Measurements from ENCODE around the gene DENND10.
A peak's percentile ranks its signal among the peaks of the same experiment; 100 is the strongest.

The DENND10 gene, protein sequence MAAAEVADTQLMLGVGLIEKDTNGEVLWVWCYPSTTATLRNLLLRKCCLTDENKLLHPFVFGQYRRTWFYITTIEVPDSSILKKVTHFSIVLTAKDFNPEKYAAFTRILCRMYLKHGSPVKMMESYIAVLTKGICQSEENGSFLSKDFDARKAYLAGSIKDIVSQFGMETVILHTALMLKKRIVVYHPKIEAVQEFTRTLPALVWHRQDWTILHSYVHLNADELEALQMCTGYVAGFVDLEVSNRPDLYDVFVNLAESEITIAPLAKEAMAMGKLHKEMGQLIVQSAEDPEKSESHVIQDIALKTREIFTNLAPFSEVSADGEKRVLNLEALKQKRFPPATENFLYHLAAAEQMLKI

DNA sequence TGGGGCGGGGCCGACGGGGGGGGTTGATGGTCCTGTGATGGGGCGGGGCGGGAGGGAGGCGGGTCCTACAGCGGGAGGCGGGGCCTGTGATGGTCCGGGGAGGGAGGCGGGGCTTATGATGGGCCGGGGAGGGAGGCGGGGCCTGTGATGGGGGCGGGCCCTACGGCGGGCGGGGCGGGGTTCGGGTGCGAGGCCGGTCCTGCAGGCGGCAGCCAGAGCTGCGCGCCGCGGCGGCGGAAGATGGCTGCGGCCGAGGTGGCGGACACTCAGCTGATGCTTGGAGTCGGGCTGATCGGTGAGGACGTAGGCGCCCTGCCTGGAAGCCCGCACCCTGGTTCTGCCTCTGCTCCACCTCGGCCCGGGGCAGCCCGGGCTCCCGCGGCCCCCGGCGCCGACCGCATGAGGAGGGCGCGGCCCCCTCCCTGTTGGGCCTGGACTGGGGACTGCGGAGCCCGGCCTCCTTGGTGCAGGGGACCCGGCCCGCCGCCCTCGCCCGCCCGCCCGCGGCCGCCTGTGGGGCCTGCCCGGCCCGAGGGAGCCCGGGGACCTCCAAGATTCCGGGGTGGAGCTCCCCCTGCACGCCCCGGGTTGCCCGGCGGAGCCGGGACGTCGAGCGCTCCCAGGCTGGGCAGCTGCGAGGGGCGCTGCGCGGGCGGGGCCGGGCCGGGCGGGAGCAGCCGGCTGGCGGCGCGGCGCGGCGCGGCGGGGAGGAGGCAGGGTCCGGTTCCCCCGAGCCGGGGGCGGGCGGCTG lies at the start of gene DENND10:
Gene DENND10 (plus strand): TSS at position 211 of the 751 bp plus-strand sequence. CDS start 30 bp downstream, at position 241.
- peak; percentile 49 to 70 for DNase-seq (ENCODE audit: extremely low read depth in 1 of 2, low read depth in 1 of 2)

DNA sequence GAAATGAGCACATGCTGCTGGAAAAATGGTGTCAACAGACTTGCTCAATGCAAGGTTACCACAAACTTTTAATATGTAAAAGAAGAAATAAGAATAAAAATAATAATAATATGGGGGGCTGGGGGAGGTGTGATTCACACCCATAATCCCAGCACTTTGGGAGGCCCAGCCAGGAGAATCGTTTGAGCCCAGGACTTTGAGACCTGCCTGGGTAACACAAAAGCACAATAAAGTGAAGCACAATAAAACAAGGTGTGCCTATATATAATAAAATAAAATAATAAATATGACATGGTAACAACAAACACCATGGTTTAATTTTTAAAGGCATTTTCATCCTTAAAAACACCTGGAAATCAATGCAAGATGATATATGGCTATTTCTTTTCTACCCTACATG lies 48.4 kb upstream of the DENND10 start:
- no peak for DNase-seq (ENCODE audit: extremely low read depth in 1 of 2, low read depth in 1 of 2)

GRCh38 chr10:119058010-119058409 lies 45.9 kb upstream of the DENND10 start:
- no peak for DNase-seq (ENCODE audit: extremely low read depth in 1 of 2, low read depth in 1 of 2)

GRCh38 chr10:119059557-119059956 lies 44.4 kb upstream of the DENND10 start:
- no peak for DNase-seq (ENCODE audit: extremely low read depth in 1 of 2, low read depth in 1 of 2)

- DNase-seq (ENCODE audit: extremely low read depth in 1 of 2, low read depth in 1 of 2) = no peak
These were observed 43.8 kb upstream of the DENND10 start for GRCh38 chr10:119060107-119060506.

DNA sequence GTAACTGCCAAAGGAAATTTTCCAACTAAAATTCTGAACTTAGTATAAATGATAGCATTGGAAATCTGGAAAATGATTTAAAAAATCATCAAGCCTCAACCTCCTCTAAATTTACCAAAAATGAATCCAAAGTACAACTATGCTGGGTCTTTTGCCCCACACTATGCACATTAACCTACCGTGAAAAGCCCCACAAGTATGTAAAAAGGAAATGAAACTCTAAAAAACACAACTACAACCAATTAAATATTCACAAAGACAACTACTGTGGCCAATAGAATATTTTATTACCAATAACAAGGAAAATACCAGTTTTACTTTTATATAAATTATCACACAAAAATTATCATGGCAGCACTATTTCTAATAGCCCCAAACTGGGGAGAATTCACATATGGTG lies 42.6 kb upstream of the DENND10 start:
- DNase-seq (ENCODE audit: extremely low read depth in 1 of 2, low read depth in 1 of 2) = no peak

DNA sequence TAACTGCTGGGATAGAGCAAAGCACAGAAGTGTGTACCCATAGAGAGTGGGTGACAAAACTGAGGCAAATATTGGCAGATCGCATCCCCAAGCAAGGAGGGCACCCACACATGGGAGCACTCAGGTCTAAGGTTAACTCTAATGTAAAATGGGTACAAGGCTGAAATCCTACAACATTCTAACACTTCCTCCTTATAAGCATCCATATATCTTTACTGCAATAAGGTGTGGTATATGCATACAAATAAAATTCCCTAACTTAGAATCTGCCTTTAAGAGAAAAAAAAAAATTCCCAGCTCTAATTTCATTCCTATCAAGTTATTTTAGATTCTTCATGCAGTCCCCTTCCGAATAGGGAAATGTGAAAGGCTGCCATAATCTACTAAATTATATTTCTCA lies 42.0 kb upstream of the DENND10 start:
- no peak for DNase-seq (ENCODE audit: extremely low read depth in 1 of 2, low read depth in 1 of 2)

DNA sequence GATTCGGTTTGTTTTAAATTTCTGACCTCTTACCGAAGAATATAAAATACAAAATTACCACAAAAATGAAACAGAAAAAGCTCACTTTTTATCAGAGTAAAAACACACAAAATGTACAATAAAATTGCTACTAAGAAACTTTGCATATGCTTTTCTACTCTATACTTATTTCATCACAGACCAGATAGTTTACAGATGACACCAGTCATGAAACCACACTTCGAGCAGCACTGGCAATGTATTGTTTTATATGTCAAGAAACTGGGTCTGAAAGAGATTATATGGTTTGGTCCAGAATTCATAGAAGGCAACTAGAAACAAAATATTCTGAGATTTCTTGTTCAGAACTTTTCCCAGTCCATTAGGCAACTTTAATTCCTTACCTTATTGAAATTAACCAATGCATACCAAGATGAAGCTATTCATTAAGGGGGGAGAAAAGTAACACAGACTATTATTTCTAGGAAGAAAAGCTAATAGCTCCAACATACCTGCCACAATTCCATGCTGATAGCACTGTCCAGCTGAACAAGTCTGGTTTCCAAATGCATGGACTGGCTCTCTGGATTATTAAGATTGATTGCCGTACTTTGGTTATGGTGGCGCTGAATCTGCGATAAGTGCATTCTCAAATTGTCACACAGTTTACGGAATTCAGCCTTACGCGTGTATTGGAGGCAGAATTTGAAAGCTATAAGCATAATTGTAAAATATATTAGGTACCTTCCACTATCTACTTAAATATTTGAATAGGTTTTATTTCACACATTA lies 33.3 kb upstream of the DENND10 start:
- DNase-seq (ENCODE audit: extremely low read depth in 1 of 2, low read depth in 1 of 2) = no peak

DNA sequence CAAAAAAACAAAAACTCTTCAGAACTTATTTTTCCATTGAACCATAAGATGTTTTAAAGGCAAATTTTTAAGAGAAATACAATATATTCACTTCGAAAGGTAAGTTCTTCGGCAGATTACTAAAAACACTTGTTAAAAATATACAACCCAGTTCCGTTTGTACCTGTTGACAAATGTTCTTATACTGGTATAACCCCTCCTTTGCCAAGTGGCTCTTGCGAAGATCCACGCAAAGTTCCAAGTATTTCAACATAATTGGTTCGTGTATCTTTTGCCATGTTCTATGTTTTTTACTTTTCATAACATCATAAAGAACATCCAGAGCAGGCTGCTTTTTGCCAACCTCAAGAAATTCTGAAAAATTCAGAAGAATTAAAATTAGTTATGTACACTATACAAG lies 30.3 kb upstream of the DENND10 start:
- DNase-seq (ENCODE audit: extremely low read depth in 1 of 2, low read depth in 1 of 2) = no peak

GRCh38 chr10:119078422-119079179 lies 25.3 kb upstream of the DENND10 start:
- no peak for DNase-seq (ENCODE audit: extremely low read depth in 1 of 2, low read depth in 1 of 2)

GRCh38 chr10:119079599-119080520 lies 24.1 kb upstream of the DENND10 start:
- peak; percentile 11 to 50 for DNase-seq (ENCODE audit: extremely low read depth in 1 of 2, low read depth in 1 of 2)

GRCh38 chr10:119080521-119081259 lies 23.2 kb upstream of the DENND10 start, which contains the start of gene EIF3A:
TSS of gene EIF3A (minus strand) at chr10:119080817. CDS start at chr10:119080676, 141 bp downstream.
- peak; percentile 62 to 88 for DNase-seq (ENCODE audit: extremely low read depth in 1 of 2, low read depth in 1 of 2)

DNA sequence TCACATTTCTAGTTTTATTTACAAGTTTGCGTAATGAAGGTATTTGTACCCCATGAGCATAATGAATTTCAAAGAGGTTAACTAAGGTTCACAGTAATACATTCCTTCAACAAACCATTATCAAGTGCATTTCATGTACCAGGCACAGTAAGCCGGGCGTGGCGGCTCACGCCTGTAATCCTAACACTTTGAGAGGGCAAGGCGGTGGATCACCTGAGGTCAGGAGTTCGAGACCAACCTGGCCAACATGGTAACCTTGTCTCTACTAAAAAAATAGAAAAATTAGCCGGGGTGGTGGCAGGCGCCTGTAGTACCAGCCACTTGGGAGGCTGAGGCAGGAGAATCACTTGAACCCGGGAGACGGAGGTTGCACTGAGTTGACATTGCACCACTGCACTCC lies 19.0 kb upstream of the DENND10 start:
- no peak for DNase-seq (ENCODE audit: extremely low read depth in 1 of 2, low read depth in 1 of 2)

- DNase-seq (ENCODE audit: extremely low read depth in 1 of 2, low read depth in 1 of 2) = no peak
These were observed 16.5 kb upstream of the DENND10 start for GRCh38 chr10:119087271-119087882.

GRCh38 chr10:119090026-119090795 lies 13.7 kb upstream of the DENND10 start:
- DNase-seq (ENCODE audit: extremely low read depth in 1 of 2, low read depth in 1 of 2) = no peak

DNA sequence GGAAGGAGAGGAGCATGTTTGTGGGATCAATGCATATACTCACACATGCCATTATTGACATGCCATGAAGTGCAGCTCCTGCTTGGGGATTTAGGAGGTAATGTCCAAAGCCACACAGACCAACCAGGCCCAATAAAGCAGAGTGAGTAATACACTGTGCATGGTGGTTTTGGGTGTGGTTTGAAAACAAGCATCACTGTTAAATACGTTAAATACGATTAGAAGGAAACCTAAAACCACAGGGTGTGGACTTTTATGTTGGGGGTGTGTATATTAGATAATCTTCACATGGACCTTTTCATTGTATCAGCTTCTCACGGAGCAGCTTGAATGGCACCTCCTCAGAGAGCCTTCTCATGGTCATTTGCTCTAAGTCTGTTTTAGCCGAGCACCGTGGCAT lies 12.9 kb upstream of the DENND10 start:
- no peak for DNase-seq (ENCODE audit: extremely low read depth in 1 of 2, low read depth in 1 of 2)

DNA sequence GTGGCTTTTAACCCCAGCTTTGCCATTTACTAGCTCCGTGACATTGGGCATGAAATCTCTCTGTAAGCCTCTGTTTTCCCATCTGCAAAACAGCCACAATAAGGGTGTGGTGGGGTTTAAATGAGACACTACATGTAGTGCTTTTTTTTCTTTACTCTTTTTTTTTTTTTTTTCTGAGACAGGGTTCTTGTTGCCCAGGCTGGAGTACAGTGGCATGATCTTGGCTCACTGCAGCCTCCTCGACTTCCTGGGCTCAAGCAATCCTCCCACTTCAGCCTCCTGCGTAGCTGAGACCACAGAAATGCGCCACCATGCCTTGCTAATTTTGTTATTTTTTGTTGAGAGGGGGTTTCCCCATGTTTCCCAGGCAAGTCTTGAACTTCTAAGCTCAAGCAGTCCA lies 8.3 kb upstream of the DENND10 start:
- DNase-seq (ENCODE audit: extremely low read depth in 1 of 2, low read depth in 1 of 2) = no peak

Measured in activated CD8-positive, alpha-beta memory T cell treated with anti-CD3 and anti-CD28 coated beads for 1 hour (primary cell).